ENCODE data around the gene MIOX. TPM values are rescaled to one million over a fixed set of nuclear protein-coding genes. Genes with fewer than 3 reads are reported as not detected.

The MIOX gene
- total RNA-seq, 6 donors from 2014 or later = not detected

DNA sequence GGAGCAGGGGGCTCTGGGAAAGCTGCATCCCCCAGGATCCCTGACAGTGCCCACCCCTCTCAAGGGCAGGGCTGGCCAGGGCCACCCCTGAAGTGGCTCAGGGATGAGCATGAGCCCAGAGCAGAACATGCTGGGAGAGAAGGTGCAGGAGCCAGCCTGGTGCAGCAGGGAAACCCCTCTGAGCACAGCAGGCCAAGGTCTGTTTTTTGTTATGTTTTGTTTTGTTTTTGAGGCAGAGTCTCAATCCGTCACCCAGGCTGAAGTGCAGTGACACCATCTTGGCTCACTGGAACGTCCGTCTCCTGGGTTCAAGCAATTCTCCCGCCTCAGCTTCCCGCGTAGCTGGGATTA, 11.0 kb upstream of the MIOX start:
- ATAC-seq (ENCODE audit: low FRiP score in 2 of 2) (no peak), DNase-seq (no peak)
- H3K4me3 ChIP-seq = peak overlapping the region in 3 of 4 donors; percentile 89 to 99 (median 97)
- peaks cover 33 to 44% (median 40%) of the 10 kb centered on the region in 4 donors for H3K4me1 ChIP-seq
- TF ChIP-seq EP300 (IDR thresholded peaks at IDR 0.05) (no peak), POLR2A (IDR thresholded peaks at IDR 0.05) (no peak), POLR2AphosphoS5 (IDR thresholded peaks at IDR 0.05) (no peak)
- TF ChIP-seq, protein P1, sequence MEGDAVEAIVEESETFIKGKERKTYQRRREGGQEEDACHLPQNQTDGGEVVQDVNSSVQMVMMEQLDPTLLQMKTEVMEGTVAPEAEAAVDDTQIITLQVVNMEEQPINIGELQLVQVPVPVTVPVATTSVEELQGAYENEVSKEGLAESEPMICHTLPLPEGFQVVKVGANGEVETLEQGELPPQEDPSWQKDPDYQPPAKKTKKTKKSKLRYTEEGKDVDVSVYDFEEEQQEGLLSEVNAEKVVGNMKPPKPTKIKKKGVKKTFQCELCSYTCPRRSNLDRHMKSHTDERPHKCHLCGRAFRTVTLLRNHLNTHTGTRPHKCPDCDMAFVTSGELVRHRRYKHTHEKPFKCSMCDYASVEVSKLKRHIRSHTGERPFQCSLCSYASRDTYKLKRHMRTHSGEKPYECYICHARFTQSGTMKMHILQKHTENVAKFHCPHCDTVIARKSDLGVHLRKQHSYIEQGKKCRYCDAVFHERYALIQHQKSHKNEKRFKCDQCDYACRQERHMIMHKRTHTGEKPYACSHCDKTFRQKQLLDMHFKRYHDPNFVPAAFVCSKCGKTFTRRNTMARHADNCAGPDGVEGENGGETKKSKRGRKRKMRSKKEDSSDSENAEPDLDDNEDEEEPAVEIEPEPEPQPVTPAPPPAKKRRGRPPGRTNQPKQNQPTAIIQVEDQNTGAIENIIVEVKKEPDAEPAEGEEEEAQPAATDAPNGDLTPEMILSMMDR (IDR thresholded peaks at IDR 0.05) = no peak
- H3K27ac ChIP-seq = peak overlapping the region in 2 of 4 donors; percentile 78 to 93
- H3K36me3 ChIP-seq = no peaks in the 10 kb centered on the region
- 85 to 90% methylated on average over 6 of the region's 6 CpGs for WGBS, 2 donors
- no peaks in the 10 kb centered on the region for H3K9me3 ChIP-seq
- H3K27me3 ChIP-seq = no peaks in the 10 kb centered on the region

DNA sequence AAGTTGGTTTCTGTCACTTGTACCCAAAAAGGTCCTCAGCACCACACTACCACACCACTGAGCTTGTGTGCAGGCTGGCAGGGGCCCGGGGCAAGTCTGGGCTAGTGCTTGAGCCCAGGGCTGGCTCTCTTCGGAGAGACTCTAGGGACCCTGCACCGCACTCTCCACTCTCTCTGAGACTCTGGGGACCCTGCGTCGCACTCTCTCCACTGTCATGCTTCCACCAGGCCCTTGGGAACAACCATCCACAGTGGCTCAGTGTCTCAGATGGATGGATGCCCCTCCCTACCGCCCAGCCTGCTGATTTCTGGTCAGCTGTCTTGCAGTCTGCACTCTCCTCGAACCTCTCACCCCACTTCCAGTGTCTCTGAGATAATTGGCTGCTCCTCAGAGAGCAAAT, 9.8 kb upstream of the MIOX start:
- ATAC-seq (ENCODE audit: low FRiP score in 2 of 2) (no peak), DNase-seq (peak in 1 of 2 donors; percentile 37)
- Histone ChIP-seq H3K4me3 (no peak overlapping the region), H3K9me3 (no peaks in the 10 kb centered on the region), H3K27me3 (peaks cover 0 to 12% (median 7%) of the 10 kb centered on the region in 4 donors), H3K4me1 (peaks cover 30 to 44% (median 36%) of the 10 kb centered on the region in 4 donors), H3K36me3 (no peaks in the 10 kb centered on the region), H3K27ac (no peak overlapping the region)
- 72% methylated on average over 7 of the region's 7 CpGs for WGBS, 2 donors
- TF ChIP-seq POLR2A (IDR thresholded peaks at IDR 0.05) (no peak), EP300 (IDR thresholded peaks at IDR 0.05) (no peak), POLR2AphosphoS5 (IDR thresholded peaks at IDR 0.05) (no peak)
- TF ChIP-seq, protein P1 (IDR thresholded peaks at IDR 0.05) = no peak

DNA sequence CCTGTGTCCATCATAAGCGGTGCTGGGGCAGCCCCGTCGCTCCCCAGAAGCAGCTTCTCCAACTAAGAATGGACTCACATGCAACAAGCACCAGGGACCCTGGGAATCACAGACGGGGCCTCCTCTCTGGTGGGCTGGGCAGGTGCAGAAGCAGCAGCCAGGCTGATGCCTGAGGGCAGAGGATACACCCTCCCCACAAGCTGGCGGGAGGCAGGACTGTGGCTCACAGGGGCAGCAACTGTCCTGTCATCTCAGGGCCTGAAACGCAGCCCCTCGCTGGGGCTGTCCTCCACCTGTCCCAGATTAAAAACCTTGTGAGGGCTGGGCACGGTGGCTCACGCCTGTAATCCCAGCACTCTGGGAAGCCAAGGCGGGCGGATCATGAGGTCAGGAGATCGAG, 8.7 kb upstream of the MIOX start:
- H3K27ac ChIP-seq = no peak overlapping the region
- peaks cover 0 to 21% (median 13%) of the 10 kb centered on the region in 4 donors for H3K27me3 ChIP-seq
- peaks cover 28 to 38% (median 30%) of the 10 kb centered on the region in 4 donors for H3K4me1 ChIP-seq
- WGBS, 2 donors = 84 to 97% methylated on average over 9 to 12 of the region's 12 CpGs
- DNase-seq (no peak), ATAC-seq (ENCODE audit: low FRiP score in 2 of 2) (no peak)
- no peaks in the 10 kb centered on the region for H3K36me3 ChIP-seq
- no peak overlapping the region for H3K4me3 ChIP-seq
- no peak for TF ChIP-seq POLR2A (IDR thresholded peaks at IDR 0.05)
- H3K9me3 ChIP-seq = no peaks in the 10 kb centered on the region

DNA sequence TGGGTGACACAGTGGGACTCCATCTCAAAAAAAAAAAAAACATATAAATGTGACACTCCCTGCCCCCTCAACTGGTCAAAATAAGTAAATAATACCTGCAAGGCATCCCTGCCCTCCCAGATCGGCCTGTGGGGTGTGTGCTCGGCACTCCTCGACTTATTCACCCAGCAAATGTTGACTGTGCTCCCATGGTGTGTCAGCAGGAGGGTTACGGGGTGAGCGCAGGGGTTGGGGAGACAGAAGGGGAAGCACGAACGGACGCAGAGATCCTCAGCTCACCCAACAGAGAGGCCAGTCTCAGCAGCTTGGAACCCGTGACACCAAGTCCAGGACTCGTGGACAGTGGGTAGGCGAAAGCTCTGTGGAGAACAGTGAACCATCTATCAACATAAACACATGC, 6.9 kb upstream of the MIOX start:
- Histone ChIP-seq H3K9me3 (no peaks in the 10 kb centered on the region), H3K4me1 (peaks cover 17 to 24% (median 18%) of the 10 kb centered on the region in 4 donors), H3K27me3 (peaks cover 0 to 22% (median 13%) of the 10 kb centered on the region in 4 donors), H3K4me3 (no peak overlapping the region), H3K27ac (no peak overlapping the region), H3K36me3 (no peaks in the 10 kb centered on the region)
- ATAC-seq (ENCODE audit: low FRiP score in 2 of 2) (no peak), DNase-seq (no peak)
- no peak for TF ChIP-seq EP300 (IDR thresholded peaks at IDR 0.05)
- TF ChIP-seq POLR2A (IDR thresholded peaks at IDR 0.05) = no peak
- TF ChIP-seq POLR2AphosphoS5 (IDR thresholded peaks at IDR 0.05) = no peak
- TF ChIP-seq, protein P1 (IDR thresholded peaks at IDR 0.05) = no peak
- 64 to 74% methylated on average over 11 of the region's 11 CpGs for whole genome bisulfite sequencing, 2 donors

DNA sequence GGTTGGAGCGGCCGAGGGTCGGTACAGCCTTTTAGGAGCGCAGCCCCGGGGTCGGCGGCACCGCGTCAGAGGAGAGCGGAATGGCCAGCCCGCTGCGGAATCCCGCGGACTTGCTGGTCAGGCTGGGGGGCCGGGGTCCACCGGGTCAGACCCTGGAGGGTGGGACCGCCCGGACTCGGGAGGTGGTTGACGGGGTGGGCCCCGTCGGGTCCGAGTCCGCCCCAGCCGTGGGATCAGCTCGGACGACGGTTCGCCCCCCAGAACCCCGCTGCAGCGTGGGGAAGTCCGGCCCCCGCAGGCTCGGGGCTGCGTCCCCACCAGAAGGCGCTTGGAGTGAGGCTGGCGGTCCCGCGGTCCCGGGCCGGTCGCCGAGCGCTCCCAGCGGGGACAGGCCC, 5.6 kb upstream of the MIOX start:
- ATAC-seq (ENCODE audit: low FRiP score in 2 of 2) = no peak

More for the DNA sequence above, 5.6 kb upstream of the MIOX start:
- Histone ChIP-seq H3K27ac (no peak overlapping the region), H3K4me3 (peak overlapping the region; percentile 23 to 64 (median 60)), H3K4me1 (peaks cover 12 to 17% (median 13%) of the 10 kb centered on the region in 4 donors), H3K36me3 (no peaks in the 10 kb centered on the region), H3K9me3 (no peaks in the 10 kb centered on the region), H3K27me3 (peaks cover 0 to 22% (median 13%) of the 10 kb centered on the region in 4 donors)
- no peak for TF ChIP-seq POLR2AphosphoS5 (IDR thresholded peaks at IDR 0.05)
- TF ChIP-seq, protein P1 (IDR thresholded peaks at IDR 0.05) = no peak
- no peak for TF ChIP-seq EP300 (IDR thresholded peaks at IDR 0.05)
- TF ChIP-seq POLR2A (IDR thresholded peaks at IDR 0.05) = no peak
- peak in 1 of 2 donors; percentile 82 for DNase-seq
- 14% methylated on average over 21 of the region's 45 CpGs; no CpG with 5 or more reads in 1 of the 2 donors for WGBS, 2 donors
